ENCODE data around the gene HUNK. TPM values are rescaled to one million over a fixed set of nuclear protein-coding genes. Genes with fewer than 3 reads are reported as not detected.
"Not testable (repeated sequence)": the region's sequence is repeated elsewhere in the genome, so short reads cannot be mapped to it uniquely, and the experiment has no call there.

Gene HUNK
- total RNA-seq, 1 donor from 2014 or later = 41.9 TPM

- H3K27ac Mint-ChIP-seq = no peak overlapping the region
Measured at GRCh38 chr21:31945141-31945540, 72.3 kb downstream of the HUNK start.

DNA sequence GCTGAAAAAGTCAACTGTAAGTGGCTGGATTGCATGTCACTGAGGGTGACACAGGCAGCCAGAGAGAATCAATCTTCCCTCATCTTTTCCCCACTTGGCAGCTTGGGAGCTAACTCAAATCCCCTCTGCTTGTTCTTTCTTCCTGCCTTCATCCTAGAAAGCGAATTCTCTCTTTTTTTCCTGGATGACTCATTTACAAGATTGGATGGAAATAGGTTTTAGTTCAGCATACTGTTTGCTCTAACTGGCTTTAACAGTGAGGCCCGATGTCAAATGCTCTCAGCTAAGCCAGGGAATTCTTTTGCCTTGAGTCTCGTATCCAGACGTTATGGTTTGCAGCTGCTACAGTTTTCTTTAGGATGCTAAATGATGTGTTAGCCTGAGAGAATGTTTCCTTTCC lies 72.7 kb downstream of the HUNK start:
- DNase-seq (ENCODE audit: low spot score, unreplicated experiment) = no peak
- no peak for TF ChIP-seq CTCF (IDR thresholded peaks at IDR 0.05; ENCODE audit: unreplicated experiment)
- no peaks in the 10 kb centered on the region for H3K9me3 Mint-ChIP-seq (ENCODE audit: low read depth)
- H3K4me1 Mint-ChIP-seq (ENCODE audit: low read depth) = peaks cover 24% of the 10 kb centered on the region
- peaks cover 34% of the 10 kb centered on the region for H3K36me3 Mint-ChIP-seq (ENCODE audit: insufficient read depth)
- H3K27me3 Mint-ChIP-seq = no peaks in the 10 kb centered on the region
- H3K4me3 Mint-ChIP-seq (ENCODE audit: low read depth) = no peak overlapping the region
- no peak overlapping the region for H3K27ac Mint-ChIP-seq

More at GRCh38 chr21:31945141-31945540, 72.3 kb downstream of the HUNK start:
- Mint-ChIP-seq H3K4me1 (ENCODE audit: low read depth) (peaks cover 24% of the 10 kb centered on the region), H3K9me3 (ENCODE audit: low read depth) (no peaks in the 10 kb centered on the region), H3K36me3 (ENCODE audit: insufficient read depth) (peaks cover 32% of the 10 kb centered on the region), H3K4me3 (ENCODE audit: low read depth) (no peak overlapping the region), H3K27me3 (no peaks in the 10 kb centered on the region)
- TF ChIP-seq CTCF (IDR thresholded peaks at IDR 0.05; ENCODE audit: unreplicated experiment) = no peak
- DNase-seq (ENCODE audit: low spot score, unreplicated experiment) = no peak

GRCh38 chr21:31946231-31946630 lies 73.4 kb downstream of the HUNK start:
- no peak for TF ChIP-seq CTCF (IDR thresholded peaks at IDR 0.05; ENCODE audit: unreplicated experiment)
- Mint-ChIP-seq H3K4me1 (ENCODE audit: low read depth) (peaks cover 24% of the 10 kb centered on the region), H3K27ac (peak overlapping the region; percentile 23), H3K4me3 (ENCODE audit: low read depth) (no peak overlapping the region), H3K27me3 (no peaks in the 10 kb centered on the region), H3K36me3 (ENCODE audit: insufficient read depth) (peaks cover 37% of the 10 kb centered on the region), H3K9me3 (ENCODE audit: low read depth) (no peaks in the 10 kb centered on the region)
- DNase-seq (ENCODE audit: low spot score, unreplicated experiment) = no peak

- peaks cover 40% of the 10 kb centered on the region for H3K36me3 Mint-ChIP-seq (ENCODE audit: insufficient read depth)
- H3K27me3 Mint-ChIP-seq; H3K9me3 Mint-ChIP-seq (ENCODE audit: low read depth); H3K27ac Mint-ChIP-seq; H3K4me3 Mint-ChIP-seq (ENCODE audit: low read depth); DNase-seq (ENCODE audit: low spot score, unreplicated experiment): not testable (repeated sequence)
- peaks cover 24% of the 10 kb centered on the region for H3K4me1 Mint-ChIP-seq (ENCODE audit: low read depth)
Measured at GRCh38 chr21:31946876-31947550, 74.2 kb downstream of the HUNK start.

DNA sequence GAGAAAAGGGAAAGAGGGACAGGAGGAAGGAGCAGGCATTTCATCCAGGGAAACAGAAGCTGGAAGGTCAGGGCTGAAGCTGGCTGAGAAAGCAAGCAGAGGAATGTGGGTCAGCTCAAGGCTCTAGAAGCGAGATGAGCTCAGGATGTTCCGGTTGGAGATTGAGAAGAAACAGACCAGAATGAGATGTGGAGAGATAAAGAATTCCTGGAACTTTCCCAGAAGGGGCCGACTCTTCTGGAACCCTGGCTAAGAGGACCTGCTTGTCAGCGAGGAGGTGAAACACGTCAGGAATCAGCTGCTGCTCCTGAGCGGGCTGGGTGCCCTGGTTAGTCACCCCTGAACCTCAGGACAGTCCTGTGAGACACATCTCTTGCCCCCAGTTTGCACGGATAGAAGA lies 75.9 kb downstream of the HUNK start:
- H3K9me3 Mint-ChIP-seq (ENCODE audit: low read depth) = no peaks in the 10 kb centered on the region
- H3K36me3 Mint-ChIP-seq (ENCODE audit: insufficient read depth) = peaks cover 46% of the 10 kb centered on the region
- H3K4me3 Mint-ChIP-seq (ENCODE audit: low read depth) = no peak overlapping the region
- H3K27ac Mint-ChIP-seq = no peak overlapping the region
- DNase-seq (ENCODE audit: low spot score, unreplicated experiment) = no peak
- H3K4me1 Mint-ChIP-seq (ENCODE audit: low read depth) = peaks cover 18% of the 10 kb centered on the region
- H3K27me3 Mint-ChIP-seq = no peaks in the 10 kb centered on the region
- TF ChIP-seq CTCF (IDR thresholded peaks at IDR 0.05; ENCODE audit: unreplicated experiment) = no peak

DNA sequence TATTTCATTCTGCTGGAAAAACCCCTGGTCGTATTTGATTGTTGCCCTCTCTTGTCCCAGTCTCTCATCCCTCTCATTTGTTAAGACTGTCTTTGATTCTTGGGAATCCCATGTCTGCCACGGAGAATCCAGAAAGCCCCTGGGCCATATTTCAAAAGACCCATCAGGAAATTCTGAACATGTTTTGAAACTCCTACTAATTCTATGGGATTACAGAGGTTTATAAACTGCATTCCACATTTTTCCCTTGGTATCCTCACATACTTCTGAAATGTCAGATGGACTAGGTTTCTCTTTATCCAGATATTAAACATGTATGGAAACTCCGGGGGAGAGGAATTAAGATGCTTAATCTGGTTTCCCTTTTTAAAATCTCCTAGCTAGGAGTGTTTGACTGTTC lies 80.0 kb downstream of the HUNK start:
- H3K4me1 Mint-ChIP-seq (ENCODE audit: low read depth) = no peaks in the 10 kb centered on the region
- no peak for TF ChIP-seq CTCF (IDR thresholded peaks at IDR 0.05; ENCODE audit: unreplicated experiment)
- H3K27ac Mint-ChIP-seq = peak overlapping the region; percentile 70
- no peak overlapping the region for H3K4me3 Mint-ChIP-seq (ENCODE audit: low read depth)
- H3K27me3 Mint-ChIP-seq = no peaks in the 10 kb centered on the region
- no peaks in the 10 kb centered on the region for H3K9me3 Mint-ChIP-seq (ENCODE audit: low read depth)
- H3K36me3 Mint-ChIP-seq (ENCODE audit: insufficient read depth) = peaks cover 54% of the 10 kb centered on the region
- DNase-seq (ENCODE audit: low spot score, unreplicated experiment) = no peak

Measured in progenitor cell of endocrine pancreas (in vitro differentiated cells).